Ammon's horn (tissue), 1 donor: ENCODE results near the gene SLCO3A1.

Experiments
- DNase-seq: peaks from one replicate; pipeline ENCODE4 v3.0.0-alpha.2; 2016; ENCODE audit warnings: low spot score

Gene SLCO3A1

DNA sequence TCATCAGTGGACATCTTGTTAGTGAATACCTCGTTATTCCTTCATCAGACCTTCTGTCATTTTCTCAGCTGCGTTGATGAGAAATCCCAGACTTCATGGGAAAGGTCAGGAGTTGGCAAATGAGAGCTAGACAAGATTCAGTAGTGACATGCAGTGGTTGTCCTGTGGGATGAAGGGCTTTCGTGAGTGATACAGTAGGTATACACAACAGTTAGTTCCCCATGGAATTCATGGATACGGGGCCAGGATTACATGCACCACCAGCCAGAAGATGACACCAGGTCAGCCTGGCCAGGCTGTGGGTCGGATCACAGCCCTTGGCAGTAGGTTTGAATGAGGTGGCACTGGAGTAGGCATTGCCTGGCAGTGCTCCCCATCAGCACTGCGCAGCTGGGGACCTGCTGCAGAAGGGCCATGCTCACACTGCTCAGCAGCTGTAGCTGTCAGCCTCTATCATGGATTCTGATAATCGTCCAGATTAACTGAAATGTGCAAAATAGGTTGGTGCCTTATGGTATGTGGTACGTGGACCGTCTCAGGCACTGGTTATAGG is 150.1 kb downstream of the SLCO3A1 start:
- DNase-seq = no peak

DNA sequence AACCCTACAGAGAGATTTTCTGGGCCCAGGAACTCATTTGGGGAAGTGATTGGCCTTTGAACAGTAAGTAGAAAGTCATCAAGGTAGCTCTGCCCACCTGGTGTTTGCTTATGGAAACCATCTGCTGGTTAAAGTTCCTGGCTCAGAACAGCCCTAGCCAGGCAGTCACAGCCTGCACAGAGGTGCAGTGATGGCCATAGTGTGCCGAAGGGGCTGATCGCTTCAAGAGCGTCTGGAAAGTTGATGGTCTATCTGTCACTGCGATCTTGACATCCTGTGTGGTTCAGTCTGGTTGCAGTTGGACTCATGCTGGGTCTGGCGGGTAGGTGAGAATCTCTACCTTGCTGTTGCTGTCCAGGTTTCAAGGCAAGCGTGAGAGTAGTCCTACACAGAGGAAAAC is 151.6 kb downstream of the SLCO3A1 start:
- no peak for DNase-seq

DNA sequence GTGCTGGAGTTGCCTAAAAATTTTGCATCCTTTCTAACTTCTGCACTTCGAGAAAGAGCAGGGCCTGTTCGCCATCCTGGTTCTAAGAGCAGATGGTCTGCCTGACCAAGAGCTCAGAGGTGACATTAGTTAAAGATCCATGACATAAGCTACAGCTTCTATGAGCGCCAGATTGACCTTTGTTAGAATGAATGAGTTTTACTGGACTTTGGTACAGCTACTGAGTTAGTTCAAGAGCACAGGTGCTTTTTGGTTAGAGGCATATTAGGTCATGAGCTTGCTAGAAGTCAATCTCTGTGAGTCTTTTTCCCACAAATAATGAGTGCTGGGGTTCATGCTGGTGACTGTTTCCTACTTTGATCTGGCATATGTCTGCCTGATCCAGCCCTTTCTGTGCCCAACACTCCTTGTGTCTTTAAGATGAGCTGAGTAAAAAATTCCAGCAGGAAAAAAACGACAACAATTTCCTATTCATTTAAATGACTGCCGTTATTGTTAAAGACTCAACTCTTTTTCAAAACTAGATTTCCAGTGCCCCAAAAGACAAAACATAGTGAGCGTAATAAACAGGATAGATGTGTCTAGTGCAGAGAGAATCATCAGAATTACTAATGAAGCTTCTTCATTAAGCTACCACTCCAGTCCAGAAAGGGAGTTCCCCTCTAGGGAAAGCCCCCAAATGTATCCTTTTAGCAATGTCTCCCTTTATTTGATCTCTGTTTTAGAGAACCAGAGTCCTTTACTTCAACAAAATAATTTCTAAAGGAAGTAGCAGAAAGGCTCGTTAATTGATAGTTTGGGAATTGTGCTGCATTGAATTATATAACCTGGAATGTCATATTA is 152.9 kb downstream of the SLCO3A1 start:
- DNase-seq = no peak

DNA sequence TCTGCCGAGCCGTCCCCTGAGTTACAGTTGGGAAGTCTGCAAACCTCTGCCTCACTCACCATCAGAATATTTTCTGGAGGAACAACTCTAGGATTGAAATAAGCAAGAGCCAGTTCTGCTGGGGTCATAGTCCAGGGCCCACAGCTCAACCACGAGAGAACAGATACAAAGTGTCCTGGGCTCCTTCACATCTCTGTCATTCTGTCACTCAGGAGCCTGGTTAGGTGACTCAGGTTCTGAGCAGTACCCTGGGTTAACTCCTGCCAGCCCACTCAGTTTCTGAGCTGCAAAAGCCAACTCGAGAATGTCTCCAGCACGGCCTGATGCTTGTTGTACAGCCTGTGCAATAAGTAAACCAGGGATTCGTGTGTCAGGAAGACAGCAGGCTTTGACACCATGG is 155.7 kb downstream of the SLCO3A1 start:
- no peak for DNase-seq

- peak; percentile 23 for DNase-seq
These were observed 158.3 kb downstream of the SLCO3A1 start for GRCh38 chr15:92011611-92012367.

DNA sequence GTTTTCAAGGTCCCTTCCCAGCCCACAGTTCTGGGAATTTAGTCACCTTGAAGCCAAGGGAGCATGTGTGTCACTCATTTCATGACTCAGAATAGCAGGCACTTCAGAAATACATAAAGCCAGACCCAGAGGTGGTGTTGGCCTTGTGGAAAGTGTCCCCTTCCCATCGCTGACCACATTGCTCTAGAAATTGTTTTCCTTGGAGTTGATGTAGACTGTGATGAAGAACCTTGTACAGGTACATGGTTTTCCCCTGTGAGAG is 158.8 kb downstream of the SLCO3A1 start:
- no peak for DNase-seq

GRCh38 chr15:92012881-92013280 is 159.4 kb downstream of the SLCO3A1 start:
- DNase-seq = no peak

- DNase-seq = peak; percentile 39
These were observed 160.9 kb downstream of the SLCO3A1 start for GRCh38 chr15:92014281-92015030.

- DNase-seq = no peak
These were observed 164.5 kb downstream of the SLCO3A1 start for GRCh38 chr15:92017882-92018534.

DNA sequence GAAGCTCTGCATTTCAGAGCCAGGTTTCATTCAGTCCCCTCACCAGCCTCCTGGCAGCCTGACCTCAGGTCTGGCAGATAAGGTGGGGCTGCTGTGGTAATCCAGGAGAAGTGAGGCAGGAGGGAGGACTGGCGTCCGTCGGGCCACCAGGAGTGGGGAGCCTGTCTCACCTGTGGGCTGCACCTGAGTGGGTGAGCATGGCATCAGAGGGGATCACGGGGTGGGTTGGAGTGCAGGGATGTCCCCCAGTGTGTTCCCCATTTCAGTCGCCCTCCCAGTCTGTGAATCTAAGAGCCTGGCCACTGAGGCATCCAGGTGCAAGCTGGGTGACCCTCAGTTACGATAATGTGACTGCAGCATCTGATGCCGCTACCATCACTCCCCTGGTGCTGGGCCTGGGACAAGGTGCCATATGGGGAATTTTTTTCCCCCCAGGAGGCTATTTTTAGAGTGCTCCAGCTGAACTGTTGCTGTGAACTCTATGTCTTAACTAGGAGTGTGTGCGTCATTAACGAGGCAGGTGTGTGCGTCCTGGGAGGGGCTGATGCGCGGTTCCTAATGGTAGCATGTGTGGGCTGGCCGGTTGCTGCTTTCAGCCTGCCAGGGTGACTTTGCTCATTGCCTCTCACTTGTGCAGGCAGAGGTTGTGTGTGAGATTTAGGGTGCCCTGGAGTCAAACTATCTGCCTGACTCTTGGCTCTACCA is 165.2 kb downstream of the SLCO3A1 start:
- no peak for DNase-seq

DNA sequence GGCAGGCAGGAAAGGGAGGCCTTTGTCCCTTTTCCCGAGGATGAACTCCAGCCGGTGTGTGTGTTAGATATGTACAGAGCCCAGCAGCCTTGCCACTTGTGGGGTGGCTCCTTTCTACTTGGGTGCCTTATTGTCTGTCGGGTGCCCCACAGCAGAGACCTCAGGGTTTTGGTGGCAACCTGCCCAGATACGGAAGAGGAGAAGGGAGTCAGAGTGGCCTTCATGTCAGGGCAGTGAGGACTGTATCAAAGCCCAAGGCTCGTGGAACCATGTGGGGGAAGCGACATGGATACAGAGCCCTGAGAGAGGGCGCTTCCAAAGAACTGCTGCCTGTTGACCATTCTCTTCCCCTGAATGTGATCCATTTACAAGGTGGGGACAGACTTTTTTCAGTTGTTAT is 166.2 kb downstream of the SLCO3A1 start:
- DNase-seq = no peak

- no peak for DNase-seq
These were observed 166.7 kb downstream of the SLCO3A1 start for GRCh38 chr15:92020207-92020606.

GRCh38 chr15:92020804-92021203 is 167.3 kb downstream of the SLCO3A1 start:
- DNase-seq = no peak

DNA sequence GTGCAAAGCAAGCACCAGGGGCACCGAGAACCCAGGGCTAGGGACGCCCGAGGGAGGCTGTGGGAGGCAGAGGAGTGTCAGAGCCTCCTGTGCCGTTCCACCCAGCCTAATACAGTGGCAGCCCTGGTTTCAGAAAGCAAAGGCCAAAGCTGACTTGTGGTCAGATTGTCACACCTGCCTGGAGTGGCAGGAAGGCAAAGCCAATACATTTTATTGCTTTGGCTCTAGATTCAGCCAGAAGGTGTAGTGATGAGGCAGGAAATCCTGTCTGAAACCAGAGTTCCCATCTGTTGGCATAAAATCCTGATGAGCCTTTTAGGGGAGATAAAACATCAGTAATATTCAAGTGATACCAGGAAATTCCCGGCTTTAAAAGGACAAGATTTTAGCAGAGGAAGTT is 168.3 kb downstream of the SLCO3A1 start:
- no peak for DNase-seq

- no peak for DNase-seq
These were observed 170.5 kb downstream of the SLCO3A1 start for GRCh38 chr15:92023965-92024364.

DNA sequence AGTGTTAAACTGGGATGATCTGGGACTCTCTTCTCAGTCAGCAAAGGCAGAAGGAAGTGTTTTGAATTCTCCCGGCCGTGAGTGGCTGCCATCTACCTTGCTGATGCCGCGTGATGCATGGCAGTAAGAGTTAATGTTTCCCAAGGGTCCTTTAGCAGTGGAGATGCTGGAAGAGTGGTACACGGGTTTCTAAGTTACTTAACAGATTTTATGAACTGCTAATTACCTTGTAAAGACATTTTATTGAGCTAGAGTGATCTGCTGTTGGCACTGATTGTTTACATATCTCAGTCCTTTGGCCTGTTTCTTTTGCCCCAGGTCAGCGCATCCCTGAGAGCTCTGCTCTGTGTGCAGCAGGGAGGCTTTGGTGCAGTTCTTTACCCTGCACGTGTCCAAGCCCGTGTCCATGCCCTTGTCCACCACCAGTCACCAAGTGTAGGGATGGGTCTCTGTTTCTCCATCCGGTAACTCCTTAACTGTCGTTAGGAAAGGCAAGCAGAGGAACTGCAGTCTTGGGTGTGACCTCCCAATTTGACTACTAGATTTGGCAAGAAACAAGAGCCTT is 172.3 kb downstream of the SLCO3A1 start:
- DNase-seq = no peak

- DNase-seq = no peak
These were observed 174.8 kb downstream of the SLCO3A1 start for GRCh38 chr15:92028389-92028724.

- no peak for DNase-seq
These were observed 176.3 kb downstream of the SLCO3A1 start for GRCh38 chr15:92029767-92030166.

GRCh38 chr15:92033314-92033713 is 179.8 kb downstream of the SLCO3A1 start:
- peak; percentile 36 for DNase-seq

DNA sequence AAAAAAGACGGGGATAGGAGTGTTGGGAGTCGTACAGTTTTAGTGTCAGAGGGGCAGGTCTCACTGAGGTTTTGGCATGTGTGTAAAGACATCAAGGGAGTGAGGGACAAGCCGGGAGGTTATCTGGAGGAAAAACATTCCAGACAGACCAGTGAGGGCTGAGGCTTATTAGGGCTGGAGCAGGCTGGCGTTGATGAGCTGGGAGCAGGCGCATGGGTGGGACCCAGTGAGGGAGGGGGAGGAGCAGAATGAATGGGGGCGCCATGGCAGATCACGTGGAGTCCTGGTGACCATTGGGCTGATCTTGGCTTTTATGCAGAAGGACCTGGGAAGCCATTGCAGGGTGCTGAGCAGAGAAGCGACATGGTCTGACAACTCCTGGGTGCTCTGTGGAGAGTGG is 180.2 kb downstream of the SLCO3A1 start:
- no peak for DNase-seq

- peak; percentile 27 for DNase-seq
These were observed 180.7 kb downstream of the SLCO3A1 start for GRCh38 chr15:92034227-92034626.
